Muscle layer of colon (tissue), 2 donors: ENCODE measurements around the gene TMEM151B.

ENCODE experiments used
- H3K27ac ChIP-seq: one replicate; pipeline ENCODE4 v1.7.0; 2013; ENCODE audit warnings: low read depth, mild to moderate bottlenecking, low read length, moderate library complexity
- H3K27me3 ChIP-seq, 2 donors: one replicate each; pipeline ENCODE4 v1.7.0; 2013; ENCODE audit warnings: low read length in 2 of 2, mild to moderate bottlenecking in 2 of 2; ENCODE audit not compliant: insufficient read depth in 2 of 2, control insufficient read depth in 1 of 2
- H3K36me3 ChIP-seq: one replicate; pipeline ENCODE4 v1.7.0; 2013; ENCODE audit warnings: mild to moderate bottlenecking, low read length; ENCODE audit not compliant: insufficient read depth
- H3K4me1 ChIP-seq: one replicate; pipeline ENCODE4 v1.7.0; 2013; ENCODE audit warnings: mild to moderate bottlenecking, low read length; ENCODE audit not compliant: insufficient read depth
- H3K4me3 ChIP-seq, 2 donors: one replicate each; pipeline ENCODE4 v1.7.0; 2013; ENCODE audit warnings: low read length in 2 of 2, low read depth in 1 of 2, mild to moderate bottlenecking in 1 of 2, moderate library complexity in 1 of 2
- H3K9ac ChIP-seq: one replicate; pipeline ENCODE4 v1.7.0; 2013; ENCODE audit warnings: low read length
- H3K9me3 ChIP-seq: one replicate; pipeline ENCODE4 v1.7.0; 2013; ENCODE audit warnings: mild to moderate bottlenecking, low read length
- donor health status: abdominal sarcoma.
- donor health status: Adenocarcinoma of cecum.

Gene TMEM151B

DNA sequence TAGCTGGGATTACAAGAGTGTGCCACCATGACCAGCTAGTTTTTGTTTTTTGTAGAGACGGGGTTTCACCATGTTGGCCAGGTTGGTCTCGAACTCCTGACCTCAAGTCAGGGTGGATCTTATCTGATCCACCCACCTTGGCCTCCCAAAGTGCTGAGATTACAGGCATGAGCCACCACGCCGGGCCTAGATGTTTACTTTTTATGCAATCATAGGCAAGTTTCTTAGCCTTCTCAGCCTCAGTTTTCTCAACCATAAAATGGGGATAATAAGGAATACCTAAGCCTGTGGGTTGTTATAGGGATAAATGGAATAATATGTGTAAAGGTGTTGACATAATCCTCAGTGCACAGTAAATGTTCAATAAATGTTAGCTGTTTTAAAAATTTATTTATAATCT, 82.0 kb downstream of the TMEM151B start:
- Histone ChIP-seq H3K27ac (no peak overlapping the region), H3K4me1 (no peaks in the 10 kb centered on the region), H3K9me3 (no peaks in the 10 kb centered on the region), H3K27me3 (no peaks in the 10 kb centered on the region), H3K36me3 (no peaks in the 10 kb centered on the region), H3K9ac (no peak overlapping the region), H3K4me3 (no peak overlapping the region)

DNA sequence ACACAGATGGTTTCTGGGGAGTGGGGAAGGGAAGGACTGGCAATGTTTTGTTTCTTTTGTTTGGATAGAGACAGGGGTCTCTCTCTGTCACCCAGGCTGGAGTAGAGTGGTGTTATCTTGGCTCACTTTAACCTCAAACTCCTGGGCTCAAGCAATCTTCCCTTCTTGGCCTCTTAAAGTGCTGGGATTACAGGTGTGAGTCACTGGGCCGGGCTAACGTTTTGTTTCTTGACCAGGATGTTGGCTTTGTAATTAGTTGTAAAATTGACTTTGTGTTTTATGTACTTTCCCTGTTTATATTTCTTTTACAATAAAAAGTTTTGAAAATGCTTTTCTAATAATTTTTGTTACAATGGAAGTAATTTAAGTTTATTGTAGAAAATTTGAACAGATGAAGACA, 83.1 kb downstream of the TMEM151B start:
- Histone ChIP-seq H3K4me1 (no peaks in the 10 kb centered on the region), H3K9ac (no peak overlapping the region), H3K27ac (no peak overlapping the region), H3K27me3 (no peaks in the 10 kb centered on the region), H3K9me3 (no peaks in the 10 kb centered on the region), H3K4me3 (no peak overlapping the region), H3K36me3 (no peaks in the 10 kb centered on the region)

DNA sequence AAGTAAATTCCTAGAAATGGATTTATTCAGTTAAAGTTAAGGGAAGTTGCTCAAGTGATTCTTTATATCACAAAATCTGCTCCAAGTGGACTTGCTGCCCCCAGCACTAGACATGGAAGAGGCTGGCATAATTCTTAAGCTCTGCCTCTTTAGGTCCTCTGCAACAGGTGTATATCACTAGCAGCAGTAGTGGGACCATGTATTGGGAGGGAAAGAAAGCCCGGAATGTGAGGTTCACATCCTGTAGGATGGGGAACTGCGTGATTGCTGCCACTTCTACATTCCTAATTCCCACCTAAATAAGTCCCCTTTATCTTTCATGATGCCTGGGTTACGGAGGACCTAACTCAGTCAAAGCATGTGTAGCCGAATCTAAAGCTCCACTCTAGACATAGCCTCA, 85.4 kb downstream of the TMEM151B start:
- Histone ChIP-seq H3K4me1 (no peaks in the 10 kb centered on the region), H3K4me3 (no peak overlapping the region), H3K36me3 (no peaks in the 10 kb centered on the region), H3K27me3 (no peaks in the 10 kb centered on the region), H3K9ac (no peak overlapping the region), H3K9me3 (no peaks in the 10 kb centered on the region), H3K27ac (no peak overlapping the region)

DNA sequence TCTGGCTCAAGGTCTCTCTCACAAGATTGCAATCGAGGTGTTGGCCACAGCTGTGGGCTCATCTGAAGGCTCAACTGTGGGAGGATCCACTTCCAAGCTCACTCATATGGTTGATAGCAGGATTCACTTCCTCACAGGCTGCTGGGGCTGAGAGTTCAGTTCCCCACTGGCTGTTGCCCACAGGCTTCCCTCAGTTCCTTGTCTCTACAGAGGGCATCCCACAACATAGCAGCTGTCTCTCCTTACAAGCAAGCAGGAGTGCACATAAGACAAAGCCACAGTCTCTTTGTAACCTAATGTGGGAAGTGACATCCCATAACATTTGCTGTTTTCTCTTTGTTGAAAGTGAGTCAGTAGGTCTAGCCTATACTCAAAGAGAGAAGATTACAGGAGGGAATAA, 86.2 kb downstream of the TMEM151B start:
- no peak overlapping the region for H3K4me3 ChIP-seq
- H3K9me3 ChIP-seq = no peaks in the 10 kb centered on the region
- no peaks in the 10 kb centered on the region for H3K4me1 ChIP-seq
- H3K36me3 ChIP-seq = no peaks in the 10 kb centered on the region
- H3K27me3 ChIP-seq = no peaks in the 10 kb centered on the region
- no peak overlapping the region for H3K27ac ChIP-seq
- no peak overlapping the region for H3K9ac ChIP-seq
